Retinal pigment epithelial cell (primary cell): ENCODE results near the gene ANKS6.

Experiments
- DNase-seq: peaks from one replicate; pipeline ENCODE4 v3.0.0-alpha.2; 2010; ENCODE audit warnings: low read depth
- H3K4me3 ChIP-seq: 2 replicates; pipeline ENCODE4 v1.5.1; 2011; ENCODE audit warnings: mild to moderate bottlenecking, low read length, control low read depth, moderate library complexity
- TF ChIP-seq, protein P1 (sequence below): conservative IDR thresholded peaks from 2 replicates; pipeline ENCODE4 v1.5.1; 2011; ENCODE audit warnings: low read depth, low read length, control low read depth, inconsistent platforms

ANKS6 gene

GRCh38 chr9:98826716-98827115 is 30.4 kb upstream of the ANKS6 start:
- TF ChIP-seq, protein P1, sequence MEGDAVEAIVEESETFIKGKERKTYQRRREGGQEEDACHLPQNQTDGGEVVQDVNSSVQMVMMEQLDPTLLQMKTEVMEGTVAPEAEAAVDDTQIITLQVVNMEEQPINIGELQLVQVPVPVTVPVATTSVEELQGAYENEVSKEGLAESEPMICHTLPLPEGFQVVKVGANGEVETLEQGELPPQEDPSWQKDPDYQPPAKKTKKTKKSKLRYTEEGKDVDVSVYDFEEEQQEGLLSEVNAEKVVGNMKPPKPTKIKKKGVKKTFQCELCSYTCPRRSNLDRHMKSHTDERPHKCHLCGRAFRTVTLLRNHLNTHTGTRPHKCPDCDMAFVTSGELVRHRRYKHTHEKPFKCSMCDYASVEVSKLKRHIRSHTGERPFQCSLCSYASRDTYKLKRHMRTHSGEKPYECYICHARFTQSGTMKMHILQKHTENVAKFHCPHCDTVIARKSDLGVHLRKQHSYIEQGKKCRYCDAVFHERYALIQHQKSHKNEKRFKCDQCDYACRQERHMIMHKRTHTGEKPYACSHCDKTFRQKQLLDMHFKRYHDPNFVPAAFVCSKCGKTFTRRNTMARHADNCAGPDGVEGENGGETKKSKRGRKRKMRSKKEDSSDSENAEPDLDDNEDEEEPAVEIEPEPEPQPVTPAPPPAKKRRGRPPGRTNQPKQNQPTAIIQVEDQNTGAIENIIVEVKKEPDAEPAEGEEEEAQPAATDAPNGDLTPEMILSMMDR, result no peak
- DNase-seq, result no peak
- H3K4me3 ChIP-seq, result no peak overlapping the region

- no peak for DNase-seq
- H3K4me3 ChIP-seq, result no peak overlapping the region
- TF ChIP-seq, protein P1, result no peak
Observed at GRCh38 chr9:98825414-98825813, 29.1 kb upstream of the ANKS6 start.

DNA sequence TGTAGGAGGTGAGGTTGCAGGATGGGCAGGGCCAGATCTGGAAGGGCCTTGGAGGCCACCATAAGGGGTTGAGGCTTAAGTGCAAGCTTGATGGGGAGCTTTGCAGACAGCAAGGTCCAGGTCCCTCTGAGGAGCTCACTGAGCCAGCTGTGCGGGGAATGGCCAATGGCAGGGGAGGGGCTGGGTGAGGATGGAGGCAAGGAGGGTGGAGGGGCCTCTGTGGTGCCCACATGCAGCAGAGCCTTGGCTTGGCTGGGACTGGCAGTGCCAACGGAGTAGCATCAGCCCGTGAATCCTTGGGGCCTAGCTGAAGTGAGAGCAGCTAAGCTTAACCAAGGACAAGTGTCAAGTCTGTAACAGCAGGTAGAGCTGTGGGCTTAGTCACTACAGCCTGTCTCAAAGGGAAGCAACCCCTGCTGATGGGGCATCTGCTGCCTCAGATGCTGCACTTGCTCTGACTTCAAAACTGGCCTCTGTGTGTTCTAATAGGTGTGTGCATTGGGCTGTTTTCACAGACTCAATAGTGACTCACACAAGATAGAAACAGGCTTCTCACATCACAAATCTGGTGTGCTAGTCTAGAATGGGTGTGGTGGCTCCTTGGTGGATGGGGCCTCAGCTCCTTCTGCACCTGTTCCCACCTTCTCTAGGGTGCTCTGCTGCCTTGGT is 27.4 kb upstream of the ANKS6 start:
- no peak for DNase-seq
- no peak overlapping the region for H3K4me3 ChIP-seq
- TF ChIP-seq, protein P1, result no peak

DNA sequence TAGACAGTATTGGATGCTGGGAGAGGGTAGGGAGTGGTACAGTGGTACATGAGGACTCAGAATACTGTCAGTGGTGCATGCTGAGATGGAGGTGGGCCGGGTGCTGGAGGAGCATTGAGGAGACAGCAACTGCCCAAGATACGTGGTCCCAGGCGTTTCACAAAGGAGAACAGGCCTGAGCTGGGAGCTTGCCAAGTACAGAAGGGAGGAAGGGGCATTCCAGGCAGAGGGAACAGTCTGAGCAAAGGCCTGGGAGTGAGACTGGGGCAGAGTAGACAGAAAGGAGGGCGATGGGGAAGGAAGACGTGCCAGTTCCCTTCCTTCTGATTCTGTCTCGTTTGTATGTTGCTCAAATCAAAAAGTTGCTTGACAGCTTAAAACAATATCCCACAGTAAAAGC is 26.3 kb upstream of the ANKS6 start:
- TF ChIP-seq, protein P1, result no peak
- DNase-seq, result no peak
- H3K4me3 ChIP-seq, result no peak overlapping the region

DNA sequence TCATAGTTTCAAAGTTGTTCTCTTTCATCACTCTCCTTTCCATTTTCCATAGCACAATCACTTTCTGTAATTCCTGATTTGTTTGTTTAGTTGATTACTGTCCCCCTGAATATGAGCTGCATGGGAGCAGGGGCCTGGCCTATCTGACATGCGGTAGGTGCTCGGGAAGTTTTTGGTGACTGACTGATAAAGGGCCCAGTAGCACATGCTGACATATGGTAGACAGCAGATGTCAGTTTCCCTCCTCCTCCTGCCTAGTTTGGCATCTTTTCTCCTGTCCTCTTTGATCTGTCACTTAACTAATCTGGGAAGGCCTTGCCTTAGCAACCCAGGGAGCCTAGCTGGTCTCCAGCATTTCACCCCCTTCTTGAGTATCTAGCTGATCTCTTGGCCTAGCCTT is 25.5 kb upstream of the ANKS6 start:
- no peak overlapping the region for H3K4me3 ChIP-seq
- TF ChIP-seq, protein P1, result no peak
- DNase-seq, result no peak

DNA sequence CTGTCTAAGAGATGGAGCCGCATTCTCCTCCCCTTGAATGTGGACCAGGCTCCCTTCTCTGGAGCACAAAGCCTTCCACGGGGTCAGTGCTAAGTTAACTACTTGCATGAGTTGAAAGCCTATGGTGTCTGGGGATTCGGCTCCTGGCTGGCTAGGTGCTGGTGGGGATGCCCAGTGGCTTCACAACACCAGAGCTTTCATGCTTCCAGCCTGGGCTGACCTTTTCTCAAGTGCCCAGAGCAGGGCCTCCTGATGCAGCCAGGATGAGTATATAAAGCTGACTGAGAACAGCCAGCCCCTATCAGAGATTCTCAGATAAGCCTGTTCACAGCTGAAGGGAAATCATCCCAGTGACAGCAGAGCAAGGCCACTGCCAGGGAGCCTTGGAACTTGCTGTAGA is 22.9 kb upstream of the ANKS6 start:
- no peak overlapping the region for H3K4me3 ChIP-seq
- no peak for DNase-seq
- TF ChIP-seq, protein P1, result no peak

GRCh38 chr9:98818764-98819163 is 22.4 kb upstream of the ANKS6 start:
- TF ChIP-seq, protein P1, result no peak
- no peak overlapping the region for H3K4me3 ChIP-seq
- no peak for DNase-seq
